K562 (cell line): Measurements from ENCODE around the gene RPP21. TPM values are rescaled to one million over a fixed set of nuclear protein-coding genes. Genes with fewer than 3 reads are reported as not detected.

Experiments used
- CBX2 ChIP-seq: fragments of 200-600 bp; sonication (generic); IDR thresholded peaks from one replicate; pipeline ENCODE4 v1.6.1; 2012; ENCODE audit warnings: mild to moderate bottlenecking, low read length, inconsistent platforms; ENCODE audit not compliant: insufficient read depth, poor library complexity, severe bottlenecking
- DNMT1 ChIP-seq: fragments of 450-650 bp; IDR thresholded peaks from 2 replicates; pipeline ENCODE4 v1.6.1; 2016; ENCODE audit warnings: antibody characterized with exemption, mild to moderate bottlenecking
- IRF9 ChIP-seq: fragments of 450-650 bp; IDR thresholded peaks from 2 replicates; pipeline ENCODE4 v1.6.1; 2016; ENCODE audit warnings: missing biosample characterization, missing genetic modification characterization
- KDM4B ChIP-seq, 2 experiments: fragments of 450-650 bp in 1 of 2; sonication (generic) in 1 of 2; IDR thresholded peaks; 2 replicates each; pipeline ENCODE4 v1.6.1; 2016 to 2017; ENCODE audit warnings: borderline replicate concordance in 2 of 2, antibody characterized with exemption in 1 of 2, low read depth in 1 of 2, mild to moderate bottlenecking in 1 of 2
- POU5F1 ChIP-seq: fragments of 150-350 bp; IDR thresholded peaks from 2 replicates; pipeline ENCODE4 v1.6.1; 2014; ENCODE audit warnings: borderline replicate concordance, low read length, low read depth, mild to moderate bottlenecking; ENCODE audit not compliant: partially characterized antibody
- PRPF4 ChIP-seq: fragments of 200-400 bp; formaldehyde crosslinking; IDR thresholded peaks from one replicate; pipeline ENCODE4 v1.6.1; 2017; ENCODE audit warnings: low read length, low read depth, mild to moderate bottlenecking; ENCODE audit not compliant: insufficient read depth, poor library complexity, severe bottlenecking
- TRIM25 ChIP-seq: fragments of 450-650 bp; IDR thresholded peaks from 2 replicates; pipeline ENCODE4 v1.7.0; 2016; ENCODE audit warnings: borderline replicate concordance
- ZBTB12 ChIP-seq: fragments of 250-450 bp; sonication (Bioruptor Pico); IDR thresholded peaks from 2 replicates; pipeline ENCODE4 v1.4.0; 2020
- ZNF146 ChIP-seq: IDR thresholded peaks from one replicate; pipeline ENCODE4 v1.6.1; 2018; ENCODE audit warnings: missing compliant biosample characterization; ENCODE audit not compliant: unreplicated experiment
- ZNF232 ChIP-seq: sonication (generic); formaldehyde crosslinking; IDR thresholded peaks from 2 replicates; pipeline ENCODE4 v1.8.0; 2022; ENCODE audit warnings: mild to moderate bottlenecking, missing genetic modification reagents
- ZNF253 ChIP-seq: fragments of 250-450 bp; sonication (Bioruptor Pico); conservative IDR thresholded peaks from 2 replicates; pipeline ENCODE4 v1.6.1; 2021; ENCODE audit warnings: mild to moderate bottlenecking
- ZNF384 ChIP-seq: IDR thresholded peaks from 2 replicates; pipeline ENCODE4 v1.6.1; 2012; ENCODE audit warnings: low read depth, low read length, improper control_type of control experiment
- ZNF407 ChIP-seq: fragments of 450-650 bp; IDR thresholded peaks from 2 replicates; pipeline ENCODE4 v1.6.1; 2016; ENCODE audit warnings: low read depth
- ZNF707 ChIP-seq: fragments of 250-450 bp; sonication (Bioruptor Pico); conservative IDR thresholded peaks from 2 replicates; pipeline ENCODE4 v1.8.0; 2022; ENCODE audit warnings: inconsistent platforms, mild to moderate bottlenecking, moderate library complexity
- ZNF780A ChIP-seq: fragments of 250-450 bp; sonication (Bioruptor Pico); IDR thresholded peaks from 2 replicates; pipeline ENCODE4 v1.5.0; 2021; ENCODE audit warnings: mild to moderate bottlenecking
- polyA plus RNA-seq, 8 experiments: library from polyadenylated mRNA; depleted of rRNA in 4 of 8; stranded (reverse) in 5 of 8; unstranded in 3 of 8; fragments of >200 nt; fragmentation: Nextera tagmentation in 2 of 8; fragmentation: Illumina TruSeq in 1 of 8; extraction: Ambion mirVana in 2 of 8; extraction: Trizol in 1 of 8; gene quantifications; 2 replicates each; pipeline versions ENCODE4 v1.2.1 to v1.2.3, GENCODE V29; 2011 to 2014; ENCODE audit warnings: inconsistent platforms in 1 of 8, missing spikeins in 1 of 8
- total RNA-seq, 7 experiments: library from RNA; depleted of rRNA in 6 of 7; stranded (reverse); fragments of >200 nt in 6 of 7; fragmentation: Illumina TruSeq in 2 of 7; extraction: Trizol in 2 of 7; gene quantifications; 2 replicates each; pipeline versions ENCODE4 v1.2.1 to v1.2.3, GENCODE V29; 2011 to 2021; ENCODE audit warnings: low replicate concordance in 1 of 7

The RPP21 gene
- total and polyA plus RNA-seq, 9 of the 15 experiments (the other 6 are each of a cell fraction or from before 2014, with no cell fraction given), result 62.1 to 362 (median 166) TPM

GRCh38 chr6:30344191-30344867 lies 627 bp upstream of the RPP21 start (continued):
- TF ChIP-seq IRF9 (no peak), ZBTB12 (CRISPR knock-in tag) (no peak), ZNF146 (CRISPR knock-in tag) (no peak), CBX2 (no peak), TRIM25 (no peak), ZNF780A (CRISPR knock-in tag) (no peak), PRPF4 (no peak), ZNF253 (CRISPR knock-in tag) (no peak), DNMT1 (no peak), ZNF232 (CRISPR knock-in tag) (no peak; the same call in 1 of the 2 replicates), ZNF407 (no peak), POU5F1 (no peak), ZNF384 (no peak), ZNF707 (CRISPR knock-in tag) (no peak), KDM4B (IDR thresholded peaks at IDR 0.05; ENCODE audit: borderline replicate concordance in 2 of 2, low read depth in 1 of 2) (no peak)
